Measurements from ENCODE around the gene SCAMP5.

GRCh38 chr15:75068748-75069147 lies 73.4 kb downstream of the SCAMP5 start:
- TF ChIP-seq, protein P1, sequence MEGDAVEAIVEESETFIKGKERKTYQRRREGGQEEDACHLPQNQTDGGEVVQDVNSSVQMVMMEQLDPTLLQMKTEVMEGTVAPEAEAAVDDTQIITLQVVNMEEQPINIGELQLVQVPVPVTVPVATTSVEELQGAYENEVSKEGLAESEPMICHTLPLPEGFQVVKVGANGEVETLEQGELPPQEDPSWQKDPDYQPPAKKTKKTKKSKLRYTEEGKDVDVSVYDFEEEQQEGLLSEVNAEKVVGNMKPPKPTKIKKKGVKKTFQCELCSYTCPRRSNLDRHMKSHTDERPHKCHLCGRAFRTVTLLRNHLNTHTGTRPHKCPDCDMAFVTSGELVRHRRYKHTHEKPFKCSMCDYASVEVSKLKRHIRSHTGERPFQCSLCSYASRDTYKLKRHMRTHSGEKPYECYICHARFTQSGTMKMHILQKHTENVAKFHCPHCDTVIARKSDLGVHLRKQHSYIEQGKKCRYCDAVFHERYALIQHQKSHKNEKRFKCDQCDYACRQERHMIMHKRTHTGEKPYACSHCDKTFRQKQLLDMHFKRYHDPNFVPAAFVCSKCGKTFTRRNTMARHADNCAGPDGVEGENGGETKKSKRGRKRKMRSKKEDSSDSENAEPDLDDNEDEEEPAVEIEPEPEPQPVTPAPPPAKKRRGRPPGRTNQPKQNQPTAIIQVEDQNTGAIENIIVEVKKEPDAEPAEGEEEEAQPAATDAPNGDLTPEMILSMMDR (conservative IDR thresholded peaks at IDR 0.05 in 1 of 2, IDR thresholded peaks at IDR 0.05 in 1 of 2; ENCODE audit: extremely low read depth in 1 of 2, insufficient read depth in 1 of 2, low read depth in 1 of 2, low read length in 2 of 2) = no peak
- no peak for TF ChIP-seq EZH2 (IDR thresholded peaks at IDR 0.05; ENCODE audit: borderline replicate concordance, low read length)
